LNCAP (cell line): ENCODE measurements around the gene SCAF11.

Experiments used
- TF ChIP-seq, protein P1 (sequence below): fragments of 450-650 bp; IDR thresholded peaks from 2 replicates; pipeline ENCODE4 v1.5.1; 2017; ENCODE audit warnings: mild to moderate bottlenecking

The SCAF11 gene

DNA sequence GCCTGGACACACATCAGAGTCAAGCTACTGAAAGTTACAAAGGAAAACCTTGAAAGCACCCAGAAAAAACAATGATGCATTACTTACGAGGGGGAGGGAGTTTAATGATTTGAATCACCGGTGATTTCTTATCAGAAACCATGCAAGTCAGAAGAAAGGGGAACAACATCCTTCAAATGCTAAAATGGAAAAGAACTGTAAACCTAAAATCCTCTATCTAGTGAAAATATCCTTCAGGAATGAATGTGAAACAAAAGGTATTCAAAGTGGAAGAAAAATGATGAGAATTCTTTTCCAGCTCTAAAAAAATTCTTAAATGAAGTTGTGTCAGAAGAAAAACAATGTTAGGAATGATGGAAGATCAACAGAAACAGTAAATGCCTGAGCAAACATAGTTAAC, 16.8 kb downstream of the SCAF11 start:
- TF ChIP-seq, protein P1, sequence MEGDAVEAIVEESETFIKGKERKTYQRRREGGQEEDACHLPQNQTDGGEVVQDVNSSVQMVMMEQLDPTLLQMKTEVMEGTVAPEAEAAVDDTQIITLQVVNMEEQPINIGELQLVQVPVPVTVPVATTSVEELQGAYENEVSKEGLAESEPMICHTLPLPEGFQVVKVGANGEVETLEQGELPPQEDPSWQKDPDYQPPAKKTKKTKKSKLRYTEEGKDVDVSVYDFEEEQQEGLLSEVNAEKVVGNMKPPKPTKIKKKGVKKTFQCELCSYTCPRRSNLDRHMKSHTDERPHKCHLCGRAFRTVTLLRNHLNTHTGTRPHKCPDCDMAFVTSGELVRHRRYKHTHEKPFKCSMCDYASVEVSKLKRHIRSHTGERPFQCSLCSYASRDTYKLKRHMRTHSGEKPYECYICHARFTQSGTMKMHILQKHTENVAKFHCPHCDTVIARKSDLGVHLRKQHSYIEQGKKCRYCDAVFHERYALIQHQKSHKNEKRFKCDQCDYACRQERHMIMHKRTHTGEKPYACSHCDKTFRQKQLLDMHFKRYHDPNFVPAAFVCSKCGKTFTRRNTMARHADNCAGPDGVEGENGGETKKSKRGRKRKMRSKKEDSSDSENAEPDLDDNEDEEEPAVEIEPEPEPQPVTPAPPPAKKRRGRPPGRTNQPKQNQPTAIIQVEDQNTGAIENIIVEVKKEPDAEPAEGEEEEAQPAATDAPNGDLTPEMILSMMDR = no peak

- TF ChIP-seq, protein P1 = no peak
Observed at GRCh38 chr12:45970391-45970790, 20.0 kb downstream of the SCAF11 start.

DNA sequence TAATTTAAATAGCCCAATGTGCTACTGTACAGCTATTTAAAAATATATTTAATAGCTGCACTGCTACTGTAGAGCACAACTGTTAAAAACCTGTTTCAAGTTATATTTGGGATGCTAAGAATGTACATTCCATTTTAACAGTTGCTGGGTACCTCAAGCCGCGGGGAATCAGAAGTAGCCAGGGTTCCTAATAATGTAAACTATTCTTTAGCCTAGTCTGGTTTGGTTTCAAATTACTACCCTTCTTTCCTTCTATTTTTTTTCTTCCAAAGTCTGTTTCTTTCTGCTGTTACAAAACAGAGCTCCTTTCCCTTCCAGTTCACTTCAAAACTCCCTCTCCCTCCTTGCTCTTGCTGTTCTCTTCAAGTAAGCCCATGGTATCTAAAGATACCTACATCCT, 21.3 kb downstream of the SCAF11 start:
- TF ChIP-seq, protein P1 = no peak

GRCh38 chr12:45966486-45966885, 23.9 kb downstream of the SCAF11 start:
- TF ChIP-seq, protein P1 = no peak

DNA sequence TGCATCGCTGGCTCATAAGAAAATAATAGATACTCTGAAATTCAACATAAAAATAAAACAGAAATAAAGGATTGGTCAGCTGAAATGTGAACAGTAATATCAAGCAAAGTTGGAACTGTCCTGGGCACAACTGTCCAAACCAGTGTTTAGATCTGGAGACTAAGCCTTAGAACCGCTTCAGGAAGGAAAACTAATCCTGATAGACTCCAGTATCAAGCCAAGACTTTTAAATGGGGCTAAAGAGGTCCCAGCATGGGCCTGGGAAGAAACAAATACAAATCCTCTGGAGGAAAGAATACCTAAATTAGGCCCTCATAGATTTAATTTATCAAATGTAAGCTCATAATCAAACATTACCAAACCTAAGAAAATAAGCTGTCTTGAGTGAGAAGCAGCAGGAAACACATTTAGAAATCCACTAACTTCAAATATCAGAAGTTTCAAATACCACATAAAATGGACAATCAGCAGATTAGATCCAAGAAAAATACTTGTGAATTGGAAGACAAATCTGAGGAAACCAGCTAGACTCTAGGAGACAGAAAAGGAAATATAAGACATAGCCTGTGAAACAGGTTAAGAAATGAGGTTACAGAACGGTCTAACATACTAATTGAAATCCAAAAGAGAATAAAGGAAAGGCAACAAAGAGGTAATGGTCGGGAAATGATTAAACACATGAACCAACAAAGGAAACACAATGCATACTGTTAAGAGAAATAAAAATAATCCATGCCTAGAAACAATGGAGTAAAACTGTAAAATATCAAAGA, 27.6 kb downstream of the SCAF11 start:
- TF ChIP-seq, protein P1 = no peak

DNA sequence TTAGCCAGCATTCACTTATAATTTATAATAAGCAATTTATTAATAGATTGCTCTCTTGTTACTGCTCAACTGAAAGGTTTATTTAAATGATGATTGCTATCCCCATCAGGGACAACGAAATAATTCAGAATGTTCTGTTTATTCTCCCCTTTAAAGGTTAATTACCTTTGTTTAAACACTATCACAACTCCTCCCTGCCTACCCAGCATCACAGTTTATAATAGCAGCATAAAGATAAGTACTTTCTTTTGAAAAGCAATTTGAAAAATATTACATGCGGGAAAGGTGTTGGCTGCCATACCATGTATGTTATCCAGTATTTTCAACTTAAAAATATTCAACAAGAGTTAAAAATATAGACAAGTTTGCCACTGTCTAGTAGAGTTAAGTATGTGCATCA, 30.6 kb downstream of the SCAF11 start:
- TF ChIP-seq, protein P1 = no peak

GRCh38 chr12:45959025-45959424, 31.3 kb downstream of the SCAF11 start:
- TF ChIP-seq, protein P1 = no peak

GRCh38 chr12:45948546-45948945, 41.8 kb downstream of the SCAF11 start:
- TF ChIP-seq, protein P1 = no peak
